Body of pancreas (tissue), 4 donors: Measurements from ENCODE around the gene ITGA8. TPM values are rescaled to one million over a fixed set of nuclear protein-coding genes. Genes with fewer than 3 reads are reported as not detected.
A peak's percentile ranks its signal among the peaks of the same experiment; 100 is the strongest.
"Not testable (repeated sequence)": the region's sequence is repeated elsewhere in the genome, so short reads cannot be mapped to it uniquely, and the experiment has no call there.

Experiments
- ATAC-seq: fragments of 150-250 bp; one replicate; pipeline ENCODE4 v1.9.1; 2016
- DNase-seq, 4 donors: peaks; one replicate each; pipeline ENCODE4 v3.0.0-alpha.2; 2019
- H3K27ac ChIP-seq, 4 donors: fragments of 200-600 bp; sonication (generic); 1 replicate in 3 of 4; 2 replicates in 1 of 4; pipeline versions ENCODE4 v1.5.1 to v1.6.1; 2016 to 2019; ENCODE audit warnings: mild to moderate bottlenecking in 1 of 4, mixed read lengths in 1 of 4, moderate library complexity in 1 of 4
- H3K27me3 ChIP-seq, 2 donors: fragments of 200-600 bp; sonication (generic); one replicate each; pipeline ENCODE4 v1.6.0; 2016; ENCODE audit warnings: mild to moderate bottlenecking in 1 of 2
- H3K36me3 ChIP-seq, 2 donors: fragments of 200-600 bp; sonication (generic); replicated peaks in 1 of 2; 2 replicates each; pipeline ENCODE4 v1.5.1; 2016; ENCODE audit warnings: low read depth in 2 of 2; ENCODE audit not compliant: insufficient read depth in 1 of 2
- H3K4me1 ChIP-seq: fragments of 200-600 bp; sonication (generic); one replicate; pipeline ENCODE4 v1.6.0; 2016
- H3K4me3 ChIP-seq, 2 donors: fragments of 200-600 bp; sonication (generic); 1 replicate in 1 of 2; 2 replicates in 1 of 2; pipeline ENCODE4 v1.5.1; 2016 to 2019
- H3K9me3 ChIP-seq, 3 donors: fragments of 200-600 bp; sonication (generic); 1 replicate in 2 of 3; 2 replicates in 1 of 3; pipeline ENCODE4 v1.5.1; 2016
- POLR2A ChIP-seq, 3 donors: fragments of 450-650 bp; IDR thresholded peaks; one replicate each; pipeline ENCODE4 v1.6.1; 2016; ENCODE audit warnings: antibody characterized with exemption in 3 of 3, mild to moderate bottlenecking in 2 of 3
- WGBS, 2 donors: methylation state at CpG; one replicate each; pipeline ENCODE4 v1.1.5; 2017; 5-methylcytosine and 5-hydroxymethylcytosine counted together
- intact Hi-C: fragments of 100-400 bp; cut with DNase I; formaldehyde crosslinking; loops from one replicate; pipeline ENCODE4 v1.15.1; 2023
- total RNA-seq, 2 donors: library from RNA; depleted of rRNA; stranded (reverse); fragments of >200 nt; gene quantifications; one replicate each; pipeline ENCODE4 v1.1.0, GENCODE V29; 2016
- TF ChIP-seq, protein P1 (sequence below), 7 experiments: fragments of 450-650 bp in 4 of 7; fragments of 200-600 bp in 3 of 7; sonication (generic) in 3 of 7; IDR thresholded peaks; one replicate each; pipeline ENCODE4 v1.5.1; 2016 to 2019; ENCODE audit warnings: antibody characterized with exemption in 7 of 7

Gene ITGA8
- total RNA-seq, 2 donors from 2014 or later: 0.66 to 0.78 TPM

DNA sequence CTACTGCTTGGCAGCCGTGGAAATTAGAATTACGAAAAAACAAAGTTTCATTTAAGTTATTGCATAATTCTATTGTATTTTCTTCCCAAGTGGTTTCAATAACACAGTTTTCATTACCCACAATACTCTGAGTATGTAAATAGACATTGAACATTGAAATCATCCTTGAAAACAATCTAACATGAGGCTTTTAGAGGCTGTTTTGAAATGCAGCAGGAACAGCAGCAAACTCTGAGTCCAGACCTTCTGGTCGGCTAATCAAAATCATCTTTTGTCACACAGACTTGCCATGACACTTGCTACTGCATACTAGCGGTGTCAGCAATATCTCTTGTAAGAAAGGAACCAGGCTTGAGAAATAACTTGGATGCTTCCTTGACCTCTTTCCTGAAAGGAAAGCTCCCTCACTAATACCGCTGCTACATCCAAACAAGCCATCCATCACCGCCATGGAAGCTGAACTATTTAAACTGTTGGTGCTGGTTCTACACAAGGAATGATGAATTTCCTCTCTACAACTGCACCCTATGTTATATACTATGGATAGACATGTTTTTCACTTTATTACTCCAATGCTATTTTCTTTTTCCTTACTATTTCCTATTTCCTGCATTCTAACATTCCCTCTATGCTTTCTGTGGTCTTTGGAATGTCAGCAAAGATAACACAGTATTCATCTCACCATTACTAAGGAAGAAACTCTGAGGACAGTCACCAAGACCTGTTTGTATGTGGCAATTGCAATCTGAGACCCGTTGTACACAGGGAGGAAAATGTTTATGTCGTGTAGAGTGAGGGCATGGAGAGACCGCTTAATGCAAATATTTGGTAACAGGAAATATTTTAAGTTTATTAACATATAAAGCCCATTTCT, 130.8 kb downstream of the ITGA8 start:
- intact Hi-C loops: no loop called here
- Histone ChIP-seq H3K27me3 (no peaks in the 10 kb centered on the region), H3K36me3 (no peaks in the 10 kb centered on the region), H3K9me3 (no peaks in the 10 kb centered on the region), H3K27ac (no peak overlapping the region), H3K4me3 (no peak overlapping the region), H3K4me1 (no peaks in the 10 kb centered on the region)
- TF ChIP-seq, protein P1, sequence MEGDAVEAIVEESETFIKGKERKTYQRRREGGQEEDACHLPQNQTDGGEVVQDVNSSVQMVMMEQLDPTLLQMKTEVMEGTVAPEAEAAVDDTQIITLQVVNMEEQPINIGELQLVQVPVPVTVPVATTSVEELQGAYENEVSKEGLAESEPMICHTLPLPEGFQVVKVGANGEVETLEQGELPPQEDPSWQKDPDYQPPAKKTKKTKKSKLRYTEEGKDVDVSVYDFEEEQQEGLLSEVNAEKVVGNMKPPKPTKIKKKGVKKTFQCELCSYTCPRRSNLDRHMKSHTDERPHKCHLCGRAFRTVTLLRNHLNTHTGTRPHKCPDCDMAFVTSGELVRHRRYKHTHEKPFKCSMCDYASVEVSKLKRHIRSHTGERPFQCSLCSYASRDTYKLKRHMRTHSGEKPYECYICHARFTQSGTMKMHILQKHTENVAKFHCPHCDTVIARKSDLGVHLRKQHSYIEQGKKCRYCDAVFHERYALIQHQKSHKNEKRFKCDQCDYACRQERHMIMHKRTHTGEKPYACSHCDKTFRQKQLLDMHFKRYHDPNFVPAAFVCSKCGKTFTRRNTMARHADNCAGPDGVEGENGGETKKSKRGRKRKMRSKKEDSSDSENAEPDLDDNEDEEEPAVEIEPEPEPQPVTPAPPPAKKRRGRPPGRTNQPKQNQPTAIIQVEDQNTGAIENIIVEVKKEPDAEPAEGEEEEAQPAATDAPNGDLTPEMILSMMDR (IDR thresholded peaks at IDR 0.05): no peak
- TF ChIP-seq POLR2A (IDR thresholded peaks at IDR 0.05): no peak
- WGBS, 2 donors: 51 to 53% methylated on average over 9 of the region's 9 CpGs
- no peak for DNase-seq
- no peak for ATAC-seq

DNA sequence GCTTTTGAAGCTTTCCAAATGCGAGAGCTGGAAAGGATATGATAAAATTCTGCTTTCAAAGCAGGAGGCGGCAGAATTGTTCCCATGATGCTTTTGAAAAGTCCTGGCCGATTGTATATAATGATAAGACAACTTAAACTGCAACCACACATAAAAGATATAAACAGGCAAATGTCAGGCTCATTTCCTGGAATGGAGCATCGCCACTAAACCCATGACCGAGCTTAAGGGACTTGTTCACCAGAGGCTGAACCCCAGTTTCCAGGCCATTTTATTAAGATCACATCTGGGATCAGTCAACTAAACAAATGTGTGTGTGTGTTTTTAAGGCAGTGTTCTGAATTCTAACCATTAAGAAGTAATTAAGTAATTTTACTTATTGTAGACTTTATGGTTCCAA, 131.6 kb downstream of the ITGA8 start:
- no peak for DNase-seq
- no peak for ATAC-seq
- Histone ChIP-seq H3K36me3 (no peaks in the 10 kb centered on the region), H3K27ac (no peak overlapping the region), H3K4me3 (no peak overlapping the region), H3K9me3 (no peaks in the 10 kb centered on the region), H3K27me3 (no peaks in the 10 kb centered on the region), H3K4me1 (no peaks in the 10 kb centered on the region)
- intact Hi-C loops: no loop called here
- WGBS, 2 donors: 64 to 71% methylated on average over 5 of the region's 5 CpGs
- TF ChIP-seq, protein P1 (IDR thresholded peaks at IDR 0.05): no peak
- no peak for TF ChIP-seq POLR2A (IDR thresholded peaks at IDR 0.05)

DNA sequence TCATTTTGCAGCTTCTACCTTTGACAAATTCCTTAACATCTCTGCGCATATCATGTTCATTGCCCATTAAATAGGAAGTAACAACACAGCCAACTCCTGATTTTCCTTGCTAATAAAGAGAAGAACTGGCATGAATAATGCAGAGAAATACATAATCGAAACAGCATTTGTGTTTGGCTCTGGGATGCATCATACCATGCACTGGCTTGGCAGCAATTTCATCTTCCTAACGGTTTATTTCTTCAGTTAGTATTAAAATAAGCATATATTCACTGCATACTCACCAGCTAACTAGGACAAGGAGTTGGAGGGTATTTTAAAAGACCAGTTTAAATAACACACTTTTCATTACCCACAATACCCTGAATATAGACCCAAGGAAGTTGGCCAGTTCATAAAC, 132.5 kb downstream of the ITGA8 start:
- Histone ChIP-seq H3K4me1 (no peaks in the 10 kb centered on the region), H3K4me3 (no peak overlapping the region), H3K27ac (no peak overlapping the region), H3K36me3 (no peaks in the 10 kb centered on the region), H3K27me3 (no peaks in the 10 kb centered on the region), H3K9me3 (no peaks in the 10 kb centered on the region)
- ATAC-seq: no peak
- intact Hi-C loops: no loop called here
- TF ChIP-seq, protein P1 (IDR thresholded peaks at IDR 0.05): no peak
- TF ChIP-seq POLR2A (IDR thresholded peaks at IDR 0.05): no peak
- no peak for DNase-seq
- 64 to 71% methylated on average over 3 of the region's 3 CpGs for WGBS, 2 donors

DNA sequence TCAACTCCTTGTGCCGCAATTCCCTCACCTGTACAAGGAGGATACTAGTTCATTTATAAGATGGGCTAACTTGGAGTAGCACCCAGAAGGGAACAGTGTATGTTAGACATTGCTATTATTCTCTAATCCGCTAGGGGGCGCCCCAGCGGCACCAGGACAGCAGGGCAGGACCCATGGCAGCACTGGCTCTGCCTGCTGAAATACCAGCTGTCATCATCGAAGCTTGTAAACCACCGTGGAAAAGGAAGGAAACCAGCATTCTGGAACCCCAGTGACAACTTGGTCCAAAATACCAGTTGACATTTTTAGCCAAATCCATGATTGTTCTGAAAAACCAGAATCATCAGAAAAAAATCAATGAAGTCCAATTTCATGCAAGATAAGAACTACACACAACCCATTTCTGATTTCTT, 134.4 kb downstream of the ITGA8 start:
- Histone ChIP-seq H3K27me3 (no peaks in the 10 kb centered on the region), H3K36me3 (no peaks in the 10 kb centered on the region), H3K4me3 (no peak overlapping the region), H3K27ac (no peak overlapping the region), H3K4me1 (no peaks in the 10 kb centered on the region), H3K9me3 (no peaks in the 10 kb centered on the region)
- intact Hi-C loops: no loop called here
- ATAC-seq (peak; percentile 59), DNase-seq (peak; percentile 38 to 59 (median 44))
- TF ChIP-seq POLR2A (IDR thresholded peaks at IDR 0.05): no peak
- TF ChIP-seq, protein P1 (IDR thresholded peaks at IDR 0.05): peak; percentile 27 to 52 (median 43)
- WGBS, 2 donors: 5 to 9% methylated on average over 6 of the region's 6 CpGs

DNA sequence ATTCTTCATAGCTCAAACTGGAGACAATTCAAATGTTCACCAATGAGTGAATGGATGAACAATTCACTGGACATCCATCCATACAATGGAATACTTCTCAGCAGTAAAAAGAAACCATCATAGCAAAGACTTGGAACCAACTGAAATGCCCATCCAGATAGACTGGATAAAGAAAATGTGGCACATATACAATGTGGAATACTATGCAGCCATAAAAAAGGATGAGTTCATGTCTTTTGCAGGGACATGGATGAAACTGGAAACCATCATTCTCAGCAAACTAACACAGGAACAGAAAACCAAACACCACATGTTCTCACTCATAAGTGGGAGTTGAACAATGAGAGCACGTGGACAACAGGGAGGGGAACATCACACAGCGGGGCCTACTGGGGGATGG, 136.8 kb downstream of the ITGA8 start:
- H3K27ac ChIP-seq, H3K4me3 ChIP-seq, H3K36me3 ChIP-seq, H3K27me3 ChIP-seq, H3K9me3 ChIP-seq, intact Hi-C loops, H3K4me1 ChIP-seq, DNase-seq, ATAC-seq: not testable (repeated sequence)
- 84 to 92% methylated on average over 2 of the region's 2 CpGs for WGBS, 2 donors
